Measurements from ENCODE around the gene CHMP4A. TPM values are rescaled to one million over a fixed set of nuclear protein-coding genes. Genes with fewer than 3 reads are reported as not detected.

Gene CHMP4A
- total RNA-seq, 4 donors from 2014 or later: 54.1 to 114 (median 82.3) TPM

- no peak for TF ChIP-seq CTCF (IDR thresholded peaks at IDR 0.05; ENCODE audit: low read depth)
Measured at GRCh38 chr14:24198814-24199524, 14.3 kb downstream of the CHMP4A start.

GRCh38 chr14:24197056-24197450, 16.2 kb downstream of the CHMP4A start:
- TF ChIP-seq CTCF (IDR thresholded peaks at IDR 0.05; ENCODE audit: low read depth): no peak

GRCh38 chr14:24196071-24197055, 16.9 kb downstream of the CHMP4A start:
- no peak for TF ChIP-seq CTCF (IDR thresholded peaks at IDR 0.05; ENCODE audit: low read depth)

- TF ChIP-seq CTCF (IDR thresholded peaks at IDR 0.05; ENCODE audit: low read depth): no peak
Measured at GRCh38 chr14:24195186-24196070, 17.9 kb downstream of the CHMP4A start, which contains the start of gene TM9SF1. Gene TM9SF1 (minus strand): TSS chr14:24195441. CDS start chr14:24195019, 422 bp downstream.

GRCh38 chr14:24194873-24195185, 18.5 kb downstream of the CHMP4A start:
- no peak for TF ChIP-seq CTCF (IDR thresholded peaks at IDR 0.05; ENCODE audit: low read depth)

- no peak for TF ChIP-seq CTCF (IDR thresholded peaks at IDR 0.05; ENCODE audit: low read depth)
Measured at GRCh38 chr14:24194186-24194872, 19.0 kb downstream of the CHMP4A start.

Measured in subcutaneous adipose tissue (tissue), 4 donors.